Measurements from ENCODE around the gene INHBC.
"Not testable (repeated sequence)": the region's sequence is repeated elsewhere in the genome, so short reads cannot be mapped to it uniquely, and the experiment has no call there.

The INHBC gene

GRCh38 chr12:57479043-57479375 lies 44.4 kb downstream of the INHBC start:
- DNase-seq, result peak in 1 of 10 donors; percentile 63
- intact Hi-C loops (cut with DNase I), result no loop called here

GRCh38 chr12:57479376-57480115 lies 45.0 kb downstream of the INHBC start, which contains the start of gene ARHGAP9:
Gene ARHGAP9 (minus strand): TSS chr12:57479866. CDS start chr12:57479406, 460 bp downstream.
- intact Hi-C loops (cut with DNase I), result no loop called here
- DNase-seq, result peak in 2 of 10 donors; percentile 54 to 70

GRCh38 chr12:57481671-57482070 lies 47.1 kb downstream of the INHBC start:
- intact Hi-C loops (cut with DNase I), result no loop called here
- no peak for DNase-seq

- intact Hi-C loops (cut with DNase I), result no loop called here
- peak in 1 of 10 donors; percentile 6 for DNase-seq
These were observed 48.9 kb downstream of the INHBC start for GRCh38 chr12:57483466-57483865.

- intact Hi-C loops (cut with DNase I), result no loop called here
These were observed 51.1 kb downstream of the INHBC start for GRCh38 chr12:57485695-57486094.

GRCh38 chr12:57487055-57487596 lies 52.5 kb downstream of the INHBC start:
- intact Hi-C loops (cut with DNase I), result no loop called here
- peak in 1 of 10 donors; percentile 58 for DNase-seq

More at GRCh38 chr12:57485695-57486094, 51.1 kb downstream of the INHBC start:
- DNase-seq, result no peak

GRCh38 chr12:57487597-57488401 lies 53.2 kb downstream of the INHBC start, which contains the start of gene MARS1:
Gene MARS1 (plus strand): TSS chr12:57488068. CDS start chr12:57488091, 23 bp downstream.
- DNase-seq, result peak; percentile 93 to 99 (median 96)
- intact Hi-C loops (cut with DNase I), result loop anchor here (2.0 kb wide), 2 partner anchors 29 to 31 kb away; partner anchors contain the start of gene GLI1

GRCh38 chr12:57488402-57489156 lies 54.0 kb downstream of the INHBC start:
- peak in 1 of 10 donors; percentile 42 for DNase-seq
- intact Hi-C loops (cut with DNase I), result loop anchor here (2.0 kb wide), 2 partner anchors 30 kb away; partner anchors contain the start of gene GLI1

- intact Hi-C loops (cut with DNase I), result loop anchor here (2.0 kb wide), 2 partner anchors 30 kb away; partner anchors contain the start of gene GLI1
- DNase-seq, result peak in 1 of 10 donors; percentile 14
These were observed 54.6 kb downstream of the INHBC start for GRCh38 chr12:57489157-57489641.

- intact Hi-C loops (cut with DNase I), result no loop called here
- DNase-seq, result peak in 1 of 10 donors; percentile 38
These were observed 55.5 kb downstream of the INHBC start for GRCh38 chr12:57490126-57490525.

GRCh38 chr12:57491393-57492280 lies 57.1 kb downstream of the INHBC start:
- intact Hi-C loops (cut with DNase I), result no loop called here
- no peak for DNase-seq

GRCh38 chr12:57495051-57495701 lies 60.6 kb downstream of the INHBC start:
- DNase-seq; intact Hi-C loops (cut with DNase I): not testable (repeated sequence)

GRCh38 chr12:57496822-57497221 lies 62.2 kb downstream of the INHBC start:
- no peak for DNase-seq
- intact Hi-C loops (cut with DNase I), result no loop called here

- intact Hi-C loops (cut with DNase I), result no loop called here
- no peak for DNase-seq
These were observed 62.9 kb downstream of the INHBC start for GRCh38 chr12:57497223-57498131.

GRCh38 chr12:57498132-57498502 lies 63.5 kb downstream of the INHBC start:
- intact Hi-C loops (cut with DNase I), result no loop called here
- DNase-seq, result no peak

GRCh38 chr12:57498571-57498970 lies 64.0 kb downstream of the INHBC start:
- intact Hi-C loops (cut with DNase I), result no loop called here
- no peak for DNase-seq

GRCh38 chr12:57500213-57500612 lies 65.6 kb downstream of the INHBC start:
- intact Hi-C loops (cut with DNase I), result no loop called here

More at GRCh38 chr12:57500213-57500612, 65.6 kb downstream of the INHBC start:
- DNase-seq, result no peak

Data from posterior cingulate gyrus (tissue), 11 donors.